ENCODE data around the gene WAPL. TPM values are rescaled to one million over a fixed set of nuclear protein-coding genes. Genes with fewer than 3 reads are reported as not detected.

The WAPL gene
- total RNA-seq, 3 donors from 2014 or later = 32.9 to 37.2 (median 34.0) TPM

DNA sequence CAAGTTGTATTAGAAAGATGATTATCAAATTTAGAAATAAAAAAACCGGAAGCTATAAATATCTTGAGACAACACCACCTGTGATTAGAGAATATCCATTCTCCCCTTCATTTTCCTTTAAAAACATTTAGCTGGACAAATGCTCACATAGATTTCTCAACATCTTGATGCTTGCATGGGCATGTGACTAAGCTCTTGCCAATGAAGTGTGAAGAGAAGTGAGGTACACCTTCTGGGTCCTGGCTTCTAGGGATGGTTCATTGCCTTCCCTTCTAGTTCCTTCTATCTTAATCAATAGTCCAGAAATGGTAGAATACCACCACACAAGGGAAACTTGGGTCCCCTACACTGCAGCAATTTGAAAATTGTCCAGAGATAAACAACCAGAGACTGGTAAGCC, 41.0 kb downstream of the WAPL start:
- H3K4me1 ChIP-seq (ENCODE audit: low read depth) = no peaks in the 10 kb centered on the region
- no peak overlapping the region for H3K4me3 ChIP-seq
- no peak for DNase-seq
- no peak for ATAC-seq
- intact Hi-C loops (cut with DNase I, micrococcal nuclease) = no loop called here
- TF ChIP-seq, protein P1, sequence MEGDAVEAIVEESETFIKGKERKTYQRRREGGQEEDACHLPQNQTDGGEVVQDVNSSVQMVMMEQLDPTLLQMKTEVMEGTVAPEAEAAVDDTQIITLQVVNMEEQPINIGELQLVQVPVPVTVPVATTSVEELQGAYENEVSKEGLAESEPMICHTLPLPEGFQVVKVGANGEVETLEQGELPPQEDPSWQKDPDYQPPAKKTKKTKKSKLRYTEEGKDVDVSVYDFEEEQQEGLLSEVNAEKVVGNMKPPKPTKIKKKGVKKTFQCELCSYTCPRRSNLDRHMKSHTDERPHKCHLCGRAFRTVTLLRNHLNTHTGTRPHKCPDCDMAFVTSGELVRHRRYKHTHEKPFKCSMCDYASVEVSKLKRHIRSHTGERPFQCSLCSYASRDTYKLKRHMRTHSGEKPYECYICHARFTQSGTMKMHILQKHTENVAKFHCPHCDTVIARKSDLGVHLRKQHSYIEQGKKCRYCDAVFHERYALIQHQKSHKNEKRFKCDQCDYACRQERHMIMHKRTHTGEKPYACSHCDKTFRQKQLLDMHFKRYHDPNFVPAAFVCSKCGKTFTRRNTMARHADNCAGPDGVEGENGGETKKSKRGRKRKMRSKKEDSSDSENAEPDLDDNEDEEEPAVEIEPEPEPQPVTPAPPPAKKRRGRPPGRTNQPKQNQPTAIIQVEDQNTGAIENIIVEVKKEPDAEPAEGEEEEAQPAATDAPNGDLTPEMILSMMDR (IDR thresholded peaks at IDR 0.05) = no peak
- H3K9me3 ChIP-seq = no peaks in the 10 kb centered on the region
- H3K36me3 ChIP-seq (ENCODE audit: low read depth) = no peaks in the 10 kb centered on the region

DNA sequence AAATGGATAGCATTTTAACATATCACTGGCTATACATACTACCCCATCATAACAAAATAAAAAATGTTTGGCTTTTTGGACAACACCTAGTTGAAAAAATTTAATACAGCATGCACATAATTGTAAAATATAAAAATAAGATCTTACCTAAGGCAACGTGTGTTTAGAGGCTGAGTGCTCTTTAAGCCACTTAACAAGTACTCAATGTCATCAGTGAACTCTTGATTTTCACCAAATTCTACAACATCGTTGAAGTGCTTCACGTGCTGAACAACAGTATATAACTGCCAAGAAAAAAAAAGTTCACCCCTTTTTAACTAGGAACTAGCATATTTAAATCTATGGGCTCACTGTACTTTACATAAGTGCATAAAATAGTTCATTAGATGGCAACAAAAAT, 49.5 kb downstream of the WAPL start:
- ATAC-seq (no peak), DNase-seq (no peak)
- Histone ChIP-seq H3K9me3 (no peaks in the 10 kb centered on the region), H3K4me3 (no peak overlapping the region), H3K36me3 (ENCODE audit: low read depth) (no peaks in the 10 kb centered on the region), H3K4me1 (ENCODE audit: low read depth) (no peaks in the 10 kb centered on the region)
- TF ChIP-seq, protein P1 (IDR thresholded peaks at IDR 0.05) = no peak
- intact Hi-C loops (cut with DNase I, micrococcal nuclease) = no loop called here

DNA sequence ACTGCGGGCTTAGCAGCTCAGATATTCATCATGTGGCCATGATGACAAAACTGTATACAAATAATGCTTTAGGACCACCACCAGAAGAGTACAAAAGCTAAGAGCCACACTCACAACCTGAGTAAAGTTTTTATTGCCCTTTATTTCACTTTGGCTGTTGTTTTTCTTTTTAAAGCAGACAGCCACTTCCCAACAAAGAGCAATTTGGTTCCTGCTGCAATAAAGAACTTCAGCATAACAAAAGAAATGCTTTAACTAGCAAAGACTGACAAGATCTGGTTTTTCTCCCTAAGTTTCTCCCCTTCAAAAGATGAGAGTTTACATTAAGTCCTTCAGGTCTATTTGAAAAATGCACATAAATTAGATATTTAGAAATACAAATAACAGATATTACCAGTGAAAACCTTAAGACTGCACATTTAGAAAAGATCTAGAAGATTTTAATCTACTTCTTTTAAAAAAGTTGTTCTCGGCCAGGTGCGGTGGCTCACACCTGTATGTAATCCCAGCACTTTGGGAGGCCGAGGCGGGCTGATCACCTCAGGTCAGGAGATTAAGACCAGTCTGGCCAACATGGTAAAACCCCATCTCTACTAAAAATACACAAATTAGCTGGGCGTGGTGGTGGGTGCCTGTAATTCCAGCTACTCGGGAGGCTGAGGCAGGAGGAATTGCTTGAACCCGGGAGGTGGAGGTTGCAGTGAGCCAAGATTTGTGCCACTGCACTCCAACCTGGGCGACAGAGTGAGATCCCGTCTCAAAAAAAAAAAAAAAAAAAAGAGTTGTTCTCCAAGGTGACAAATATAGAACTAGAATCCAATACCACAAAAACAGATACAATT, 59.4 kb downstream of the WAPL start:
- TF ChIP-seq, protein P1 (IDR thresholded peaks at IDR 0.05) = no peak
- peaks cover 17% of the 10 kb centered on the region for H3K36me3 ChIP-seq (ENCODE audit: low read depth)
- intact Hi-C loops (cut with DNase I, micrococcal nuclease) = no loop called here

DNA sequence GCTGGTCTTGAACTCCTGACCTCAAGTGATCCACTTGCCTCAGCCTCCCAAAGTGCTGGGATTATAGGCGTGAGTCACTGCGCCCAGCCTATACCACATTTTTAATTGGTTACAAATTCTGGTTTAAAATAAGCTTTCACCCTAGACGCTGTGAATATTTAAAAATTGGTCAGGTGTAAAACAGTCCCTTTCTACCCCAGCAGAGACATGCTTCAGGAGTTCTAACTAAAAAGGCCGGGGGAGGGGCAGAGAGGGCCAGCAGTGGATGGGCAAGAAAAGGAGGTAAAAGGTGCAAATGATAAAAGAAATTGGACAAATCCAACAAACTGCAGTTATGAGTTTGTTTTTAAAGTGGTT, 70.0 kb downstream of the WAPL start:
- intact Hi-C loops (cut with DNase I, micrococcal nuclease) = no loop called here
- TF ChIP-seq, protein P1 (IDR thresholded peaks at IDR 0.05) = no peak
- ATAC-seq (no peak), DNase-seq (no peak)
- Histone ChIP-seq H3K4me3 (no peak overlapping the region), H3K9me3 (no peaks in the 10 kb centered on the region), H3K36me3 (ENCODE audit: low read depth) (peaks cover 3% of the 10 kb centered on the region), H3K4me1 (ENCODE audit: low read depth) (no peaks in the 10 kb centered on the region)

More for the DNA sequence above, 59.4 kb downstream of the WAPL start:
- Histone ChIP-seq H3K4me1 (ENCODE audit: low read depth) (no peaks in the 10 kb centered on the region), H3K4me3 (no peak overlapping the region), H3K9me3 (no peaks in the 10 kb centered on the region)
- DNase-seq (no peak), ATAC-seq (no peak)

DNA sequence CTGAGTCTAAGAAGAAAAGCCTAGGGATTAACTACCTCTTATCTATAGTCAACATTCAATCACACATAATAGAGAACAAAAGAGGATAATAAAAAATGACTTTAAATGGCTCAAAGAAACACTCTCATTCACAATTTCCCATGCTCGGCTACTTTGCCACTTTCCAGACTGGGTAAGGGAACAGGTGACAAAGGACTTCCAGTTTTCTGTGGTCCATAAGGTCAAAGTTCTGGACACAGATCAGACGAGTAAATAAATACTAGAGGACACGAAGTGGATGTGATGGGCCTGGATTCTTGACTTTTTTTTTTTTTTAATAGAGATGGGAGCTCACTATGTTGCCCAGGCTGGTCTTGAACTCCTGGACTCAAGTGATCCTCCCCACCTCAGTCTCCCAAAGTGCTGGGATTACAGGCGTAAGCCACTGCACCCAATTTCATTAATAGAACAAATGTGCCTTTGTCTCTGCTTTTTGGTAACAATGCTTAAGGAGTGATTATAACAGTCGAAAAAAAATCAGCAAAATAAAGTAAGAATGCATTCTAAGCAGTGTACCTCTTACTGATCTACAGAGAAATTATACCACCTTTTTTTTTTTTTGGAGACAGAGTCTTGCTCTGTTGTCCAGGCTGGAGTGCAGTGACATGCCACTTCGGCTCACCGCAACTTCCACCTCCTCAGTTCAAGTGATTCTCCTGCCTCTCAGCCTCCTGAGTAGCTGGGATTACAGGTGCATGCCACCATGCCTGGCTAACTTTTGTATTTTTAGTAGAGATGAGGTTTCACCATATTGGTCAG, 70.6 kb downstream of the WAPL start:
- intact Hi-C loops (cut with DNase I, micrococcal nuclease) = no loop called here
- DNase-seq = no peak
- TF ChIP-seq, protein P1 (IDR thresholded peaks at IDR 0.05) = no peak
- no peak overlapping the region for H3K4me3 ChIP-seq
- ATAC-seq = no peak
- no peaks in the 10 kb centered on the region for H3K4me1 ChIP-seq (ENCODE audit: low read depth)
- no peaks in the 10 kb centered on the region for H3K9me3 ChIP-seq
- peaks cover 3% of the 10 kb centered on the region for H3K36me3 ChIP-seq (ENCODE audit: low read depth)

All from mucosa of descending colon (tissue), 3 donors.